ENCODE measurements around the gene FERD3L.

DNA sequence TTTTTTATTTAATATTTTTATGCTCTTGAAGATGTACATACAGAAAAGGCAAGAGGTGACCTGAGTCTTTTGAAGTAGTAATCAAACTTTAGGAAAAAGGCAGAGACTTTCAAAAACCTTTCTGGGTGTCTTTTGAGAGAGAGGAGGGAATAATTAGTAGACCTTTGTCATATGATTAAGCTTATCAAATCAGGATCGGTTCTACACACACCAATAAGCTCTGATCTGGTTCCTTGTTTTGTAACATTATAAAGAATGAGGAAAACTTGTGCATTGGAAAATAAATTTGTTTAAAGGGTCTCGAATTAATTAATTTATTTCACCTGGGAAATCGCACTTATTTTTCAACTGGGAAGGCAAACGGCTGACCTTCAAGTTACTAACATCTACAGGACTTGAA lies 39.7 kb downstream of the FERD3L start:
- TF ChIP-seq, protein P1, sequence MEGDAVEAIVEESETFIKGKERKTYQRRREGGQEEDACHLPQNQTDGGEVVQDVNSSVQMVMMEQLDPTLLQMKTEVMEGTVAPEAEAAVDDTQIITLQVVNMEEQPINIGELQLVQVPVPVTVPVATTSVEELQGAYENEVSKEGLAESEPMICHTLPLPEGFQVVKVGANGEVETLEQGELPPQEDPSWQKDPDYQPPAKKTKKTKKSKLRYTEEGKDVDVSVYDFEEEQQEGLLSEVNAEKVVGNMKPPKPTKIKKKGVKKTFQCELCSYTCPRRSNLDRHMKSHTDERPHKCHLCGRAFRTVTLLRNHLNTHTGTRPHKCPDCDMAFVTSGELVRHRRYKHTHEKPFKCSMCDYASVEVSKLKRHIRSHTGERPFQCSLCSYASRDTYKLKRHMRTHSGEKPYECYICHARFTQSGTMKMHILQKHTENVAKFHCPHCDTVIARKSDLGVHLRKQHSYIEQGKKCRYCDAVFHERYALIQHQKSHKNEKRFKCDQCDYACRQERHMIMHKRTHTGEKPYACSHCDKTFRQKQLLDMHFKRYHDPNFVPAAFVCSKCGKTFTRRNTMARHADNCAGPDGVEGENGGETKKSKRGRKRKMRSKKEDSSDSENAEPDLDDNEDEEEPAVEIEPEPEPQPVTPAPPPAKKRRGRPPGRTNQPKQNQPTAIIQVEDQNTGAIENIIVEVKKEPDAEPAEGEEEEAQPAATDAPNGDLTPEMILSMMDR (IDR thresholded peaks at IDR 0.05), result no peak
- no peak for TF ChIP-seq POLR2A (IDR thresholded peaks at IDR 0.05)

All from heart left ventricle (tissue), 13 donors.